Stimulated activated CD8-positive, alpha-beta memory T cell treated with anti-CD3 and anti-CD28 coated beads, Interleukin-4, amount 100 ng/mL, for 48 hours (primary cell): ENCODE measurements around the gene NPEPPS.

Source experiments
- DNase-seq: peaks from one replicate; pipeline ENCODE4 v3.0.0-alpha.2; 2020

NPEPPS gene

DNA sequence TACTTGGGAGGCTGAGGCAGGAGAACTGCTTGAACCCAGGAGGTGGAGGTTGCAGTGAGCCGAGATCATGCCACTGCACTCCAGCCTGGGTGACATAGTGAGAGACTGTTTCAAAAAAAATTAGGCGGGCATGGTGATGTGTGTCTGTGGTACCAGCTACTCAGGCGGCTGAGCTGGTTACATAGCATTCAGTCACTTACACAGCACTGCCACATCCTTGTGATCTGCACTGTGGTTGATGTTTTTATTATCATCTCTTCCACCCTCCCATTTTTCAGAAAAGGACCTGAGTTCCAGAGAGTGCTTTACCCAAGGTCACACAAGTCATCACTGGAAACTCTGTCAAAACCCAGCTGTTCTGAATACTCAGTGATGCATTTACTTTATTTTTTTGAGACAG lies 104.0 kb downstream of the NPEPPS start:
- DNase-seq = no peak

GRCh38 chr17:47635734-47636133 lies 104.8 kb downstream of the NPEPPS start:
- DNase-seq = no peak

DNA sequence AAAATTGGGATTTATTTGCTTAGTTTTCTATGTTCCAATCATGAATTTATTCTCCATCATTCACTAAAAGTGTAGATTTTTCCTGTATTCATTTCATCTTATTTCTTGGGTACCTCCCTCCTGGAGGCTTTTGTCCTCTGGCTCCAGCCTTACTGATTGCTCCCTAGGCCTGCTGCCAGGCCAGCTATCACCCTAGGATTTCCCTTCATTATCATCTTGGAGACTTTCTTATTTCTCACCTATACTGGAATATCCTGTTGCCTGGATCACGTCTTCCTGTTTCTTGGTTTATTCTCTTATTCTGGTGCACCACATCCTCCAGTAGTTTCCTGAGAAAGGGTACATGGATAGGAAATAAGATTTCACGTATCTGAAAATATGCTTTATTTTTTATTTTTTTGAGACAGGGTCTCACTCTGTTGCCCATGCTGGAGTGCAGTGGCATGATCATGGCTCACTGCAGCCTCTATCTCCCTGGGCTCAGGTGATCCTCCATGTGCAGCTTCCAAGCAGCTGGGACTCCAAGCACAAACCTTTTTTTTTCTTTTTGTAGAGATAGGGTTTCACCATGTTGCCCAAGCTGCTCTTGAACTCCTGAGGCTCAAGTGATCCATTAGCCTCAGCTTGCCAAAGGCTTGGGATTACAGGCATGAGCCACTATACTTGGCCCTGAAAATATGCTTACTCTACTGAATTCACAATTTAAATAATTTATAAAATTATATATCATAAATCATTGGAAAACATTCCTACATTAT lies 105.5 kb downstream of the NPEPPS start:
- no peak for DNase-seq

DNA sequence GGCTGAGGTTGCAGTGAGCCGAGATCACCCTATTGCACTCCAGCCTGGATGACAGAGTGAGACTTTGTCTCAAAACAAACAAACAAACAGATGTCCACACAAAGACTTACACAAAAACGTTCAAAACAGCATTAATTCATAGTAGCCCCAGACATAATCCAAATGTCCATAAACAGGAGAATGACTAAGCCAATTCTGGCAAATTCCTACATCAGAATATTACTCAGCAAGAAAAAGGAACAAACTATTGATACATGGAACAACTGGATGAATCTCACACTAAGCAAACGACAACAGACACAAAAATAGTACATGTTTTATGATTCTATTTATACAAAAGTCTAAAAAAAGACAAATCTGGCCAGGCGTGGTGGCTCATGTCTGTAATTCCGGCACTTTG lies 108.0 kb downstream of the NPEPPS start:
- DNase-seq = no peak

DNA sequence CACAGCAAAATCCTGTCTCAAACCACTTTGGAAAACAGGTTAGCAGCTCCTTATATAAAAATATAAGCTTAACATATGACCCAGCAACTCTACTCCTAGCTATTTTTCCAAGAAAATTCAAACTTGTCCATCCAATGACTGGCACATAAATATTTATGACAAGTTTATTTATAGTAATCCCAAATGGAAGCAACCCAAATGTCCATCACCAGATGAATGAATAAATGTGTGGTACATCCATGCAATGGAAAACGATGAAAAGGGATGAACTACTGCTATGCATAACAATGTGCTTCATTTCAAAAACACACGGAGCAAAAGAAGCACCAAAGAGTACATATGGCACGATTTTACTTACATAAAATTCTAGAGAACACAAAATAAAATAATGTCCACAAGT lies 109.2 kb downstream of the NPEPPS start:
- DNase-seq = no peak

GRCh38 chr17:47641202-47641601 lies 110.3 kb downstream of the NPEPPS start:
- DNase-seq = no peak

GRCh38 chr17:47643116-47643515 lies 112.2 kb downstream of the NPEPPS start:
- no peak for DNase-seq

DNA sequence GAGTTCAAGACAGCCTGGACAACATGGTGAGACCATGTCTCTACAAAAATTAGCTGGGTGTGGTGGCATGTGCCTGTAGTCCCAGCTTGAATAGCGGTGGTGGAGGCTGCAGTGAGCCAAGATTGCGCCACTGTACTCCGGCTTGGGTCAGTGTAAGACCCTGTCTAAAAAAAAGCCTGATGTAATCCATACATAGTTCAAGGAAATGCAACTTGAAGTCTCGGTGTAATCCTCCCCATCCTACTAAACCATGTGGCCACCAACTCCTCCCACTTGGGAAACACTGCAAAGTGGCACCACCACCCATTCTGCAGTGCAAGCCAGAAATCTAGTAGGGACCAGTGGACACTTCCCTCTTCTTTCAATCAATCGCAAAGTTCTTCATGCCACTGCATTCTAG lies 113.4 kb downstream of the NPEPPS start:
- DNase-seq = no peak

GRCh38 chr17:47649153-47649971 lies 118.5 kb downstream of the NPEPPS start, which contains the start of gene KPNB1:
TSS of gene KPNB1 (plus strand) at chr17:47649919. CDS start at chr17:47650245, 326 bp downstream.
- DNase-seq = peak; percentile 97

GRCh38 chr17:47649972-47650524 lies 119.1 kb downstream of the NPEPPS start:
- peak; percentile 64 for DNase-seq

DNA sequence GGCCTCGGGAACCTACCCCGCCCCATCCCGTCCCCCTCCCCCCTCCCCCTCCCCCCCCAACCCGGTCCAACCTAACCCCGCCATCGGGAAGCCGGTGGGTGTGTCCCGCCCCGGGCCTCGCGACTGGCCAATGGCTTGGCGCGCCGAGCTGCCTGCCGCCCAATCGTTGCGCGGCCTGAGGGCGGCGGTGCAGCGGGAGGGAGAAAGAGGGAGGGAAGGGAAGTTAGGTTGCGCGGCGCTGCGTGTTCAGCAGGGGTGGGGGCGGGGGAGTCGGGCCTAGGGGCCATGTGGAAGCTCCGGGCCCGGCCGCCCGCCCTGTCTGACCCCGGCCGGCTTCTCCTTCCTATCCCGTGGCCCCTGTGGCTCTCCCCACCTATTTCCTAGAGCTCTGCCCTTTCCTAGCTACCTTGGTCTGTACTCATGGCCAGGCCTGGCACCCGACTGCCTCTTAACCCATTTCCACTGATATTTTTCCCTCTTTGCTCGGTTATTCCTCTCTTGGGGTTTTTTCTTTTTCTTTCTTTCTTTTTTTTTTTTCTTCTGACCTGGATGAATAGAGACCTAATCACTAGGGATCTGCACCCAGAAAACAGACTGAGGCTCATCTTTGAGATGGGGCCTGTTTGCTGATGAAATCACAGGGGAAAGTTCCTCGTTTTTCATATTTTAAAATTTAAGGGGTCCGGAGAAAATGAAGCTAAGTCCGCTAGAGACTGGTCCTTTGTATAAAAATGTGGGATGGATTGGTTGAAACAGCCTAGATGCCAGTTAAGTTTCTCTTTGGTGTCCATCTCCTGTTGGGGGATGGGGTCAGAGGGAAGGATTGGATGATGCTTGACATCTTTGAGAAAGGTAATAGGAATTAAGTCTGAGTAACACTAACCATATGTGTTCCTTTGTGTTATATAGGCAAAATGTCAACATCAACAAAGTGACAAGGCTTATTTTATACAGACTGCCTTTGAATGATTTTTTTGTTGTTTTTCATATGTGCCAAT lies 119.9 kb downstream of the NPEPPS start:
- DNase-seq = peak; percentile 95

DNA sequence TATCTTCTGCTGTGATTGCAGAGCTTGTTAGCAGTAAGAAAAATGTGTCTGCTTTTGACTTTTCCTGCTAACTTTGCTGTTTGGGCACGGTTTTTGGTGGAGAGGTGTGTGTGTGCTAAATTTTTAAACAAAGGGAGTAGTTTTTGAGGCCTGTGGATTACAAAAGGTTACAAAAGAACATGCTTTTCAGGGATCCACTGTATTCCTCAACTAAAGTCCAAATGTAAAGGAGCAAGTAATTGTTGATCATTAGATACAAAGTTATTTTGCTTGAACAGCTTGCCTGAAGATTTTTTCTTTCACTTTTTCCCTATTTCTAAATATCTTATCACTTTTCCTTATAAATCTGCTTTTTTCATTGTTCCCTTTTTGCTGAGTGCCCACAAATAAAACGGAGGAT lies 120.8 kb downstream of the NPEPPS start:
- DNase-seq = no peak

- DNase-seq = no peak
These were observed 121.7 kb downstream of the NPEPPS start for GRCh38 chr17:47652570-47652969.

- no peak for DNase-seq
These were observed 122.5 kb downstream of the NPEPPS start for GRCh38 chr17:47653442-47653841.

DNA sequence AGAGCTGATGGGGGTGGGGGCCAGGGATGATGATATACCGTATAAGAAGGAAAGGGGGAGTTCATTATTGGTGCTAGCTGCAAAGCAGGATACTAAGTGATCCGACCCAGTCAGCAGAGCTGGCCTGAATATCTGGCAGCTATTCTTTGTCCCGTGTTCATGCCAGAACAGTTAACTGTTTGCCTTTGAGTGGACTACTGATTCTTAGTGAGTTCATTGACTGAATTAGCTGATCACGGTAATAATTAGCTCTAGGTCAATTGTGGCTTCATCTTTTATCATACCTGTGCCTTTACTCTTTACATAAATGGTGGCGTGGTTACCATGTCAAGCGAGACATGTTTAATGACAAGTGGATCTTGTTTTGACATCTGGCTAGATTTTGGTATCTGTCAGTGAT lies 124.1 kb downstream of the NPEPPS start:
- no peak for DNase-seq

DNA sequence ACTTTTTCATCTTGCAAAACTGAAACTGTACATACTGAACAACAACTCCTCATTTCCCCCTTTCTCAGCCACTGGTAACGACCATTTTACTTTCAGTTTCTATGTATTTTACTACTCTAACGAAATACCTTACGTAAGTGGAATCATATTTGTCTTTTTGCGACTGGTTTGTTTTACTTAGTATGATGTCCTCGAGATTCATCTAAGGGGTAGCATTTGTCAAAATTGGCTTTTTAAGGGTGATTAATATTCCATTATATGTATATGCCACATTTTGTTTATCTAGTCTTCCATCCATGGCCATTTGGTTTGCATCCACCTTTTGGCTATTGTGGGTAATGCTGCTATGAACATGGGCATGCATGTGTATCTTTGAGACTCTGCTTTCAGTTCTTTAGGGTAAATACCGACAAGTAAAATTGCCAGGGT lies 129.2 kb downstream of the NPEPPS start:
- no peak for DNase-seq

DNA sequence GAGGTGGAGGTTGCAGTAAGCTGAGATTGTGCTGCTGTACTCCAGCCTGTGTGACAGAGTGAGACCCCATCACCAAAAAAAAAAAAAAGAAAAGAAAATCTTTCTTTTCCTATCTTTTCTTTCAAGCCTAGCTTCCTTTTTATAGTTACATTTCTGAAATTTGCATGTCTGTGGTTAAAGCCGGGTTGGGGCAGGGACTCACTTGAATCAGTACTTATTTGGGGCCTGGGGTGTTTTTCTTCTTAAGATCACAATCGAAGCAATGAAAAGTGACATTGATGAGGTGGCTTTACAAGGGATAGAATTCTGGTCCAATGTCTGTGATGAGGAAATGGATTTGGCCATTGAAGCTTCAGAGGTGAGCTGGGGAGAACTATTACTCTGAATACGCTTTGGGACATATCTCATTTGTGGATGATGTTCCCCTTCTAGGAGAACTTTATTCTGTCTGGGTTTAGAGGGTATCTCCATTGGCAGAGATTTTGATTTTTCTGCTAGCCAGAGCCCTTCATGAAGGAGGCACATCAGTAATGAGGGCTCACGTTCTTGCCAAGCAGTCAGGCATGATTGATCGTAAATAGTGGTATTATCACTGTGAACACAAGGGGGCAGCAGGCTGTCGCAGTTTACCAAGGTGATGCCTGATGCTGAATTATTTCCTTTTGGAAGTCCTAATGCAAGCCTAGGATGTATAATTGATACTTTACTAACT lies 133.2 kb downstream of the NPEPPS start:
- peak; percentile 67 for DNase-seq

- no peak for DNase-seq
These were observed 133.7 kb downstream of the NPEPPS start for GRCh38 chr17:47664624-47664941.

DNA sequence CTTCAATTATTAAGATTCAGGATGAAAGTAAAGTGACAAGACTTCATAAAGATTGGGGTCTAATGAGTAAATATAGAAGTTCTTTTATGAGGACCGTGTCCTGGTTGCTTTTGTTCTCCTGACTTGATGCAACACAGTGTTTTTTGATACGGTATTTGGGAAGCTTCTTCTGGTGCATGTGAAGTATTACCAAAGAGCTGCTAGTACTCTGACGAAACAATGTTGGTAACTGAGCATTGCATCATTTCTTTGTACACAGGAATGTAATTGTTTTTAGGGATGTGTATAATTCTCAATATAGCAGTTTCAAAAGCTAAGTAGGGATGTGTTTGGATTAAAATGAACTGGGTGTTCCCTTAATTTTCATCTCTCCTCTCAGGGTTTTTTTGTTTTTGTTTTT lies 134.7 kb downstream of the NPEPPS start:
- no peak for DNase-seq

DNA sequence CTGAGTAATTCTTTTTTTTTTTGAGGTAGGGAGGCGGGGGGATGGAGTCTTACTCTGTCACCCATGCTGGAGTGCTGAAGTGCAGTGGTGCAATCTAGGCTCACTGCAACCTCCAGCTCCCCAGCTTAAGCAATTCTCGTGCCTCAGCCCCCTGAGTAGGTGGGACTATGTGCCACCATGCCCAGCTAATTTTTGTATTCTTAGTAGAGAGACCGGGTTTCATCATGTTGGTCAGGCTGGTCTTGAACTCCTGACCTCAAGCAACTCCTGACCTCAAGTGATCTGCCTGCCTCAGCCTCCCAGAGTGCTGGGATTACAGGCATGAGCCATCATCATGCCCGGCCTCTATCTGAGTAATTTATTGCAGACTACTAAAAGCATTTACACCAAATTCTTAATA lies 138.2 kb downstream of the NPEPPS start:
- no peak for DNase-seq

DNA sequence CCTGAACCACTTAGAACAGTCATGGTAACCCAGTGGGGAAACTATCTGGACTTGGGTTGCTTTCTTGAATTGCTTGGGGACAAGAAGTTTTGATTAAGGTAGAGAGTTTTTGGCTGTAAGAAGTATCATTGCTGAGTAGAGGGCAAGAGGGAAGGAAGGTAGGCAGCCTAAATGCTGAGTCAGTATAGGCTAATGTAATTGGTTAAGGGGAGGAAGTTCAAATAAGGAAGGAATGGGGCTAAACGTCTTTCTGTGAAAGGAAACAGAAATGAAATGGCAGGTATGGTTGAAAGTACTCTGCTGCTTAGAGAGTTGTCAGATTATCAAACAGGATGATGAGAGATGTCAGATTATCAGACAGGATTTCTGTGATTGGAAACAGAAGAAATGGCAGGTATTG lies 139.2 kb downstream of the NPEPPS start:
- no peak for DNase-seq
